BLaER1 treated with 17β-estradiol and CSF1 and Interleukin-3, amounts not matched to agents 10 nM and 100 nM (cell line): ENCODE measurements around the gene ZNF423.
A peak's percentile ranks its signal among the peaks of the same experiment; 100 is the strongest.

Source experiments
- H3K27ac ChIP-seq, 11 experiments: shearing (Covaris generic); formaldehyde crosslinking; 2 replicates each; pipeline ENCODE4 v1.8.1; 2022
- H3K27me3 ChIP-seq, 11 experiments: shearing (Covaris generic); formaldehyde crosslinking; 2 replicates each; pipeline ENCODE4 v1.8.1; 2022
- H3K36me3 ChIP-seq, 11 experiments: shearing (Covaris generic); formaldehyde crosslinking; 2 replicates each; pipeline ENCODE4 v1.8.1; 2022
- H3K4me1 ChIP-seq, 10 experiments: shearing (Covaris generic); formaldehyde crosslinking; 2 replicates each; pipeline ENCODE4 v1.8.1; 2022
- H3K4me2 ChIP-seq, 11 experiments: shearing (Covaris generic); formaldehyde crosslinking; 2 replicates each; pipeline ENCODE4 v1.8.1; 2022
- H3K4me3 ChIP-seq, 10 experiments: shearing (Covaris generic); formaldehyde crosslinking; 2 replicates each; pipeline ENCODE4 v1.8.1; 2022
- H3K9ac ChIP-seq, 11 experiments: shearing (Covaris generic); formaldehyde crosslinking; 2 replicates each; pipeline ENCODE4 v1.8.1; 2022
- H3K9me3 ChIP-seq, 11 experiments: shearing (Covaris generic); formaldehyde crosslinking; replicated peaks in 1 of 11; 2 replicates each; pipeline ENCODE4 v1.8.1; 2022
- H4K20me1 ChIP-seq, 11 experiments: shearing (Covaris generic); formaldehyde crosslinking; 2 replicates each; pipeline ENCODE4 v1.8.1; 2022
- Cebpa-rat ChIP-seq, 11 experiments: shearing (Covaris generic); IDR thresholded peaks; 2 replicates each; pipeline ENCODE4 v1.8.1; 2022

ZNF423 gene

DNA sequence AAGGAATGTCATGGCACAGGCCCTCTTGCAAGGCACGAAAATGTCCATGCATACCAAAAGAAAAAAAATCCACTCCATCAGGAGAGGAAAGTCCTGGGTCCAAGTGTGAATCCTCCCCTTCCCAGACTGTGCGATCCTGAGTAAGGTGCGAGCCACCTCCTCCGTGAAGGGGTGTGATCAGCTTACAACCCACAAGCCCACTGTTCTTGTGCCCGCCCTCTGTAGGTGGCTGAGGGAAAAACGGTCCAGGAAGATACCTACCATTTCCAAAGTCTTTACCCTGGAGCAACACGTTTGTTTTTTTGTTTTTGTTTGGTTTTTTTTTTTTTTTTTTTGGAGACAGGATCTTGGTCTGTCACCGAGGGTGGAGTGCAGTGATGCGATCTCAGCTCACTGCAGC is 116.5 kb downstream of the ZNF423 start:
- TF ChIP-seq Cebpa-rat (IDR thresholded peaks at IDR 0.05): no peak

DNA sequence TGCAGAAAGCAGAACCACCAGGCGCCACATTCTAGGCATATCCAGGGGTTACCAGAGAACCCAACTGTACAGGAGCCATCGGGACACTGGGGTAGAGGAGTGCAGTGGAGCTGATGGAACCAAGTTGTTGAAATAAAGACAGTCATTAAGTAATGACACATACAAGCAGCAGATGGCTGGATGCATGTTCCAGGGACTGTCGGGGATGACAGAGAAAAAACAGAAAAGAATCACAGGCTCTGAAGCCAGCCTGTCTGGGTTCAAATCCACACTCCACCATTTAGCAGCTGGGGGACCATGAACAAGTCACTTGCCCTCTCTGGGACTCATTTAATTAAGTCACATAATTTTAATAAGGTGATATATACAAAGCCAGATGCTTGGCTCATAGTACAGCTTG is 117.1 kb downstream of the ZNF423 start:
- Histone ChIP-seq H3K27me3 (no peaks in the 10 kb centered on the region), H3K4me2 (no peak overlapping the region), H3K4me1 (peaks cover 11 to 36% (median 28%) of the 10 kb centered on the region in 10 experiments), H3K27ac (no peak overlapping the region), H3K4me3 (no peak overlapping the region), H3K9ac (no peak overlapping the region), H3K9me3 (no peaks in the 10 kb centered on the region), H4K20me1 (peaks cover 0 to 13% (median 0%) of the 10 kb centered on the region in 11 experiments; a peak in 3 of 22 replicates), H3K36me3 (no peaks in the 10 kb centered on the region)
- no peak for TF ChIP-seq Cebpa-rat (IDR thresholded peaks at IDR 0.05)

More for the DNA sequence above, 116.5 kb downstream of the ZNF423 start:
- no peaks in the 10 kb centered on the region for H3K9me3 ChIP-seq
- no peaks in the 10 kb centered on the region for H3K36me3 ChIP-seq
- no peak overlapping the region for H3K4me3 ChIP-seq
- H3K9ac ChIP-seq: no peak overlapping the region
- H4K20me1 ChIP-seq: peaks cover 0 to 17% (median 0%) of the 10 kb centered on the region in 11 experiments; a peak in 4 of 22 replicates
- no peak overlapping the region for H3K4me2 ChIP-seq
- peaks cover 11 to 30% (median 23%) of the 10 kb centered on the region in 10 experiments for H3K4me1 ChIP-seq
- H3K27ac ChIP-seq: no peak overlapping the region
- H3K27me3 ChIP-seq: no peaks in the 10 kb centered on the region

DNA sequence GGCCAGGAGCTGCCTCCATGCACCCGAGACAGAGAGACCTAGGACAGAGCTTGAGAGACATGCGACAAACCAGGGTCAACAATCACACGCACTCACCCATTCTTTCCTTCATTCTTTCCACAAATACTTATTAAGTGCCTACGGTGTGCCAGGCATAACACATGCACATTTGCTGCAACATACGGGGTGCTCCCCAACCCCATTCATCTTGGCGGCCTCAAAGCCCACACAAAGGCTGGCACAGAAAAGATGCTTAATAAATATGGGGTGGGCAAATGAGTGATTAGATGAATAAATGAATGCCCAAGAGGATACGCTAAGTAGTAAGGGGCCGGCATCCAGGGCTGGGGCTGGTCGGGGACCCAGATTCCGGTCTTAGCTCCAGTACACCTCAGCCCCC is 117.9 kb downstream of the ZNF423 start:
- H3K27me3 ChIP-seq: no peaks in the 10 kb centered on the region
- H3K27ac ChIP-seq: no peak overlapping the region
- H3K4me3 ChIP-seq: no peak overlapping the region
- no peak overlapping the region for H3K9ac ChIP-seq
- peak overlapping the region in 3 of 11 experiments; percentile 8 to 30 (median 12); a peak in 2 of 22 replicates for H3K4me2 ChIP-seq
- peaks cover 0 to 8% (median 0%) of the 10 kb centered on the region in 11 experiments; a peak in 2 of 22 replicates for H4K20me1 ChIP-seq
- no peak for TF ChIP-seq Cebpa-rat (IDR thresholded peaks at IDR 0.05)
- H3K9me3 ChIP-seq: no peaks in the 10 kb centered on the region
- H3K4me1 ChIP-seq: peaks cover 11 to 44% (median 34%) of the 10 kb centered on the region in 10 experiments
- H3K36me3 ChIP-seq: no peaks in the 10 kb centered on the region

DNA sequence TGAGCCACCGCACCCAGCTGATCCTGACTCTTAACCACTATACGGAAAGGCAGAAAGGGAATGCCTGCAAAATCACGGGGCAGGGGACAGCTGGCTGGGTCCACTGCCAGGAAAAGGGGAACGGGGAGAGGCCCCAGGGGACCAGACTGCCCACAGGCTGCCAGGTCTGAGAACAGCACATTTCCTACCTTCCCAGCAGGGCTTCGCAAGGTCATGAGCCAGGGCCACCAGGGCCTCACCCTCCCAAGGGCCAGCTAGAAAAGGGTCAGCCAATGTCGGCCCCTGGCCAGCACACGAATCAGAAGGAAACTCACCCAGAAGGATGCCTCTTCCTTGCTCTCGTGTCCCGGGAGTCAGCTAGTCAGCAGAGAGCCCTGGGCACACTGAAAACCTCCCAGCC is 118.4 kb downstream of the ZNF423 start:
- TF ChIP-seq Cebpa-rat (IDR thresholded peaks at IDR 0.05): no peak
- H3K27ac ChIP-seq: no peak overlapping the region
- no peak overlapping the region for H3K9ac ChIP-seq
- H4K20me1 ChIP-seq: peaks cover 0 to 3% (median 0%) of the 10 kb centered on the region in 11 experiments; a peak in 2 of 22 replicates
- peaks cover 0 to 1% (median 0%) of the 10 kb centered on the region in 11 experiments; a peak in 1 of 22 replicates for H3K36me3 ChIP-seq
- peaks cover 0 to 4% (median 3%) of the 10 kb centered on the region in 11 experiments; a peak in 6 of 22 replicates for H3K9me3 ChIP-seq
- no peak overlapping the region for H3K4me3 ChIP-seq
- H3K27me3 ChIP-seq: no peaks in the 10 kb centered on the region
- peak overlapping the region in 5 of 11 experiments; percentile 8 to 30 (median 15); a peak in 5 of 22 replicates for H3K4me2 ChIP-seq
- H3K4me1 ChIP-seq: peaks cover 11 to 44% (median 34%) of the 10 kb centered on the region in 10 experiments

DNA sequence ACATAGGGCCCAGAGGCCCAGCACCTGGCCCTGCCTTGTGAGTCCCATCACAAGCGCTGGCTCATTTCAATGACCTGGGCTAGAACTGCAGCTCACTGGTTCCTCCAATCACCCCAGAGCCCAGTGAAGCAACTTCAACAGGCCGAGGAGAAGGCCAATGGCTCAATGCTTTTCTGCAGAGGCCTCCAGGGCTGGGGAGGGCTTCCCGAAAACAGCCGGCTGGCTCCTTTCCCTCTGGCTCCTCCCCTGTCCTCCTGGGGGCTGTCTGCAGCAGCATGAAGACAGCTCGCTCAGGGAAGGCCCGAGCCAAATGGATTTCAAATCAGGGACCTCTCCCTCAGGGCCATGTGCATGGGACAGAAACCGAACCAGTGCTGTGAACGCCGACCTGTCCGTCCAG is 121.6 kb downstream of the ZNF423 start:
- H3K27ac ChIP-seq: no peak overlapping the region
- no peak overlapping the region for H3K9ac ChIP-seq
- H3K4me3 ChIP-seq: no peak overlapping the region
- H3K27me3 ChIP-seq: no peaks in the 10 kb centered on the region
- H3K36me3 ChIP-seq: peaks cover 9 to 29% (median 16%) of the 10 kb centered on the region in 11 experiments; a peak in 20 of 22 replicates
- H3K9me3 ChIP-seq: peaks cover 12 to 35% (median 31%) of the 10 kb centered on the region in 11 experiments
- peak overlapping the region in 7 of 11 experiments; percentile 12 to 56 (median 44); a peak in 8 of 22 replicates for H3K4me2 ChIP-seq
- H4K20me1 ChIP-seq: no peaks in the 10 kb centered on the region; a peak in 1 of 22 replicates
- no peak for TF ChIP-seq Cebpa-rat (IDR thresholded peaks at IDR 0.05)
- H3K4me1 ChIP-seq: peaks cover 11 to 44% (median 34%) of the 10 kb centered on the region in 10 experiments

DNA sequence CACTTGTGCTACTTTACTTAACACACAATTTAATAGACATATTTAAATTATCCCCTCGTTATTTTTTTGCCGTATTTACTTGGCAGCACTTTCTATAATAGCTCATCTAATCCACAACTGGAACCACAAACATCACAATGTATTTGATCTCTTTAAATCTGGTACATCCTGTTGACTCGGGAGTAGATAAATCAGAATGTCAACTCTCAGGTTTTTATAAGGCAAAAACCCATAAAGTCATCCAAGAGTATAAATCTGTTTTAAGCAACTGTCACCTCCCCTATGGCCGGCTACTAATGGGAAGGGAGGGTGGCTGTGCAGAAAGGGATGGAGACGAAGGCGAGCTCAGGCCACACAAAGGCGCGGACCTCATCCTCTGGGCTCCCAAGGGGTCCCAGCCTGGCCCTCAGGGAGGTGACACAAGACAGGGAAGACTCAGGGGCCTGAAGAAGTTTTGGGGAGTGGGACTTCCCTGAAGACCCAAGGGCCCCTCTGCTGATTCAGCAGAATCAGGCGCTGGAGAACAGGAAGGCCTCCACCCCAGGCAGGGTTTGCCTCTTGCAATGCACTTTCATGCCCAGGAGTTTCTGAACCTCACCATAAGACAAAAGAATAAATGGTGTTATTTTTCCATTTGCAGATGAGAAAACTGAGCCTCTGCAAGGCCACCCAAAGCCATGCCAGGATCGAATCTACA is 122.5 kb downstream of the ZNF423 start:
- peaks cover 11 to 44% (median 34%) of the 10 kb centered on the region in 10 experiments for H3K4me1 ChIP-seq
- H3K36me3 ChIP-seq: peaks cover 9 to 38% (median 23%) of the 10 kb centered on the region in 11 experiments; a peak in 20 of 22 replicates
- H3K27me3 ChIP-seq: no peaks in the 10 kb centered on the region
- no peak for TF ChIP-seq Cebpa-rat (IDR thresholded peaks at IDR 0.05)
- no peak overlapping the region for H3K9ac ChIP-seq
- H3K4me2 ChIP-seq: peak overlapping the region in 8 of 11 experiments; percentile 12 to 56 (median 43); a peak in 14 of 22 replicates
- no peak overlapping the region for H3K27ac ChIP-seq
- H3K9me3 ChIP-seq: peaks cover 18 to 43% (median 36%) of the 10 kb centered on the region in 11 experiments
- no peaks in the 10 kb centered on the region; a peak in 1 of 22 replicates for H4K20me1 ChIP-seq
- no peak overlapping the region for H3K4me3 ChIP-seq

DNA sequence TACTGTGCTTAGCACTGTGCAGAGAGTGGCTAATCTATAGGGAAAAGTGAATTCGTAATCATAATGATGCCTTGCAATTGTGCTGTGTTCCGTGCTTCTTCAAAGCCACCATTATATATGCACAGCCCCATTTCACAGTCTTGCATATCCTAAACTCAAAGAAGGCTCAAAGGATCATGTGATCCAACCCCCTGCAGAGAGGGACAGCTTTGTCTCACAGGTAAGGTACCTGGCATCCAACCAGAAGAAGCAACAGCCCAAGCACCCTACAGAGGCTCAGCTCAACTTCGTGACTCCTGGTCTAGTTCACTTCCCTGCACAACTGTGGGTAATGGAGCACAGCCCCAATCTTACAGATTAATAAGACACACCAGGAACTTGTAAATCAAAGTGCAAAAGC is 124.0 kb downstream of the ZNF423 start:
- Histone ChIP-seq H3K9ac (no peak overlapping the region), H3K4me2 (no peak overlapping the region), H3K9me3 (peaks cover 18 to 45% (median 36%) of the 10 kb centered on the region in 11 experiments), H3K27me3 (no peaks in the 10 kb centered on the region), H3K27ac (no peak overlapping the region), H3K4me1 (peaks cover 11 to 38% (median 31%) of the 10 kb centered on the region in 10 experiments), H3K4me3 (no peak overlapping the region), H3K36me3 (peaks cover 9 to 47% (median 27%) of the 10 kb centered on the region in 11 experiments; a peak in 20 of 22 replicates), H4K20me1 (no peaks in the 10 kb centered on the region; a peak in 1 of 22 replicates)
- no peak for TF ChIP-seq Cebpa-rat (IDR thresholded peaks at IDR 0.05)

DNA sequence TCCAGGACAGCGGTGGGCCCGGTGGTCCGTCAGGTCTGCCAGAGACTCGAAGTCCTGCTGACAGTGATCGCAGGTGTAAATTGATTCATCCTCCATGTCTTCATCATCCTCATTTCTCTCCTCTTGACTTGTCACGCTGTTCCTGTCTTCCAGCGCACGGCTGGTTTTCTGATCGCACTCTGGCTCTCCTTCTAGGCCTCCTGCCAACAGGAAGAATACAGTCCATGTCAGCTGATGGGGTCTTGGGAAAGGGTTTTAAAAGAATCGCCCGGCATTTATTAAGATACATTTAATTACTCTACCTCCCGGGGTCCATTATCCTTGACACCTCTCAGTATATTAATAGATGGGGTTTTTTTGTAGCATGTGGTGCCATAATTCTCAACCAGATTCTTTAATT is 125.1 kb downstream of the ZNF423 start:
- peaks cover 18 to 45% (median 36%) of the 10 kb centered on the region in 11 experiments for H3K9me3 ChIP-seq
- no peak overlapping the region for H3K4me2 ChIP-seq
- no peak overlapping the region for H3K27ac ChIP-seq
- H3K4me1 ChIP-seq: peaks cover 4 to 40% (median 32%) of the 10 kb centered on the region in 10 experiments; a peak in 18 of 20 replicates
- TF ChIP-seq Cebpa-rat (IDR thresholded peaks at IDR 0.05): no peak
- no peak overlapping the region for H3K9ac ChIP-seq
- peaks cover 9 to 47% (median 27%) of the 10 kb centered on the region in 11 experiments; a peak in 20 of 22 replicates for H3K36me3 ChIP-seq
- no peaks in the 10 kb centered on the region for H3K27me3 ChIP-seq
- H4K20me1 ChIP-seq: peaks cover 0 to 5% (median 0%) of the 10 kb centered on the region in 11 experiments; a peak in 2 of 22 replicates
- no peak overlapping the region for H3K4me3 ChIP-seq

DNA sequence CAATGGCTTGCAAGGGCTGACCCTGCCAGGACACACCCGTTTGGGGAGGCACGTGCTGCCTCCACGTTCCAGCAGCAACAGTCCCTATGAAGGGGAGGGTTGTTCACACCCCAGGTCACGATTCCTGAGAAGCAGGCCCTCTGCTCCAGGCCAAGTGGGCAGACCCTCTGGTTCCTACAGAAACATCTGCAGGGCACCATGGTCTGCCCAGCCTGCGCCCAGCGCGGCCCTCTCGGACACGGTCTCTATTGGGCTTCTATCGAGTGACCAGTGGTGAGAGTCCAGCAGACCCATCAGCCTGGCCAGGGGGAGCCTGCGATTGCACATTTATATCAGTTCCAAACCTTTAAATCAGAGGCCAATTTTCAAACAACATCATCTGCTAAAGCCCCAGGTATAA is 128.3 kb downstream of the ZNF423 start:
- Histone ChIP-seq H3K27ac (no peak overlapping the region), H4K20me1 (peaks cover 0 to 7% (median 0%) of the 10 kb centered on the region in 11 experiments; a peak in 2 of 22 replicates), H3K4me3 (no peak overlapping the region), H3K4me2 (no peak overlapping the region), H3K4me1 (peaks cover 0 to 18% (median 17%) of the 10 kb centered on the region in 10 experiments; a peak in 16 of 20 replicates), H3K27me3 (no peaks in the 10 kb centered on the region), H3K9me3 (peaks cover 18 to 42% (median 36%) of the 10 kb centered on the region in 11 experiments), H3K36me3 (peaks cover 9 to 47% (median 28%) of the 10 kb centered on the region in 11 experiments; a peak in 20 of 22 replicates), H3K9ac (no peak overlapping the region)
- TF ChIP-seq Cebpa-rat (IDR thresholded peaks at IDR 0.05): no peak
